Upper lobe of right lung (tissue), 1 donor: ENCODE results near the gene TOM1. TPM values are rescaled to one million over a fixed set of nuclear protein-coding genes. Genes with fewer than 3 reads are reported as not detected.

Experiments used
- ATAC-seq: fragments of 200-7000 bp; cut with Tn5 transposase; one replicate; pipeline ENCODE4 v1.9.1; 2020; ENCODE audit warnings: mild to moderate bottlenecking, moderate library complexity
- DNase-seq: peaks from one replicate; pipeline ENCODE4 v3.0.0-alpha.2; 2020
- H3K27ac ChIP-seq: fragments of 200-600 bp; one replicate; pipeline ENCODE4 v1.8.0; 2022
- H3K27me3 ChIP-seq: fragments of 200-600 bp; one replicate; pipeline ENCODE4 v1.8.0; 2022; ENCODE audit warnings: mild to moderate bottlenecking
- H3K36me3 ChIP-seq: fragments of 200-600 bp; one replicate; pipeline ENCODE4 v1.8.0; 2022
- H3K4me1 ChIP-seq: fragments of 200-600 bp; one replicate; pipeline ENCODE4 v1.8.0; 2022
- H3K4me3 ChIP-seq: fragments of 200-600 bp; one replicate; pipeline ENCODE4 v1.8.0; 2022; ENCODE audit warnings: mild to moderate bottlenecking
- H3K9me3 ChIP-seq: fragments of 200-600 bp; one replicate; pipeline ENCODE4 v1.8.0; 2022
- CTCF ChIP-seq: fragments of 200-600 bp; IDR thresholded peaks from one replicate; pipeline ENCODE4 v1.8.0; 2022; ENCODE audit warnings: antibody characterized with exemption
- intact Hi-C: fragments of 100-400 bp; cut with DNase I; formaldehyde crosslinking; loops from one replicate; pipeline ENCODE4 v1.11.0; 2022
- total RNA-seq: library from RNA; stranded (reverse); fragmentation: NEBNext Ultra II Directional; extraction: Animal tissue kit (Norgen Biotek cat#: 25700); gene quantifications from one replicate; pipeline ENCODE4 v1.2.1, GENCODE V29; 2021
- donor health status: DM: no; HTN: yes; CAD: no; lungs with severe emphysema.

TOM1 gene
- total RNA-seq, 1 donor from 2014 or later: 101 TPM

GRCh38 chr22:35323305-35323704, 23.6 kb downstream of the TOM1 start:
- intact Hi-C loops: no loop called here
- no peak for TF ChIP-seq CTCF
- H3K9me3 ChIP-seq: no peaks in the 10 kb centered on the region
- H3K4me1 ChIP-seq: peaks cover 8% of the 10 kb centered on the region
- DNase-seq (no peak), ATAC-seq (no peak)
- H3K27me3 ChIP-seq: no peaks in the 10 kb centered on the region
- no peak overlapping the region for H3K27ac ChIP-seq
- no peak overlapping the region for H3K4me3 ChIP-seq
- H3K36me3 ChIP-seq: peaks cover 94% of the 10 kb centered on the region

- Histone ChIP-seq H3K9me3 (no peaks in the 10 kb centered on the region), H3K4me3 (no peak overlapping the region), H3K4me1 (peaks cover 15% of the 10 kb centered on the region), H3K27ac (no peak overlapping the region), H3K27me3 (no peaks in the 10 kb centered on the region), H3K36me3 (peaks cover 94% of the 10 kb centered on the region)
- DNase-seq: no peak
- TF ChIP-seq CTCF: no peak
- intact Hi-C loops: no loop called here
- no peak for ATAC-seq
Observed at GRCh38 chr22:35324067-35324466, 24.4 kb downstream of the TOM1 start.

DNA sequence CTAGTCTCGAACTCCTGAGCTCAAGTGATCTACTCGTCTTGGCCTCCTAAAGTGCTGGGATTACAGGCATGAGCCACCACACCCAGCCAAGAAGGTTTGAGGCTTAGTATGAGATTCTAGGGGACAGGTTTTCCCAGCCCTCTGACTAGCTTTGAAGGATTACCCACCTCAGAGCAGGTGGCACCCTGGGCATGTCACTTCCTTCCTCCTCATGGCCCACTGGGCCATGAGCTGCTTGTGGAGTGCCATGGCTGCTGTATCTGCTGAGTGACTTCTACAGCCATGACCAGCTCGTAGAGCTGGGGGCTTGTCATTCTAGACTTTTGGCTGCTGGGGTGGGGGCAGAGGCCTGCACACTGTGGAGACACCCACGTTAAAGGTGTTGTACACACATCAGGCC, 25.1 kb downstream of the TOM1 start:
- H3K4me1 ChIP-seq: peaks cover 22% of the 10 kb centered on the region
- no peak for TF ChIP-seq CTCF
- H3K9me3 ChIP-seq: no peaks in the 10 kb centered on the region
- H3K4me3 ChIP-seq: no peak overlapping the region
- H3K27me3 ChIP-seq: no peaks in the 10 kb centered on the region
- DNase-seq (no peak), ATAC-seq (no peak)
- no peak overlapping the region for H3K27ac ChIP-seq
- peaks cover 91% of the 10 kb centered on the region for H3K36me3 ChIP-seq
- intact Hi-C loops: no loop called here

GRCh38 chr22:35325209-35325608, 25.5 kb downstream of the TOM1 start:
- no peak for DNase-seq
- Histone ChIP-seq H3K9me3 (no peaks in the 10 kb centered on the region), H3K27me3 (no peaks in the 10 kb centered on the region), H3K36me3 (peaks cover 89% of the 10 kb centered on the region), H3K4me1 (peaks cover 27% of the 10 kb centered on the region), H3K27ac (no peak overlapping the region), H3K4me3 (no peak overlapping the region)
- intact Hi-C loops: no loop called here
- no peak for ATAC-seq
- TF ChIP-seq CTCF: no peak

- H3K4me1 ChIP-seq: peaks cover 36% of the 10 kb centered on the region
- intact Hi-C loops: no loop called here
- ATAC-seq (no peak), DNase-seq (no peak)
- peaks cover 94% of the 10 kb centered on the region for H3K36me3 ChIP-seq
- no peaks in the 10 kb centered on the region for H3K27me3 ChIP-seq
- no peaks in the 10 kb centered on the region for H3K9me3 ChIP-seq
- TF ChIP-seq CTCF: no peak
- H3K27ac ChIP-seq: no peak overlapping the region
- no peak overlapping the region for H3K4me3 ChIP-seq
Observed at GRCh38 chr22:35326854-35327562, 27.3 kb downstream of the TOM1 start.
